A549 treated with Mapracorat at 1 μM for 4 hours (cell line): ENCODE results near the gene ZBED2. TPM values are rescaled to one million over a fixed set of nuclear protein-coding genes. Genes with fewer than 3 reads are reported as not detected.

Experiments
- total RNA-seq: library from RNA; stranded (reverse); fragments of 200-300 nt; extraction: Qiagen RNA extraction; gene quantifications from 5 replicates; pipeline ENCODE4 v1.2.3, GENCODE V29; 2022

ZBED2 gene, protein sequence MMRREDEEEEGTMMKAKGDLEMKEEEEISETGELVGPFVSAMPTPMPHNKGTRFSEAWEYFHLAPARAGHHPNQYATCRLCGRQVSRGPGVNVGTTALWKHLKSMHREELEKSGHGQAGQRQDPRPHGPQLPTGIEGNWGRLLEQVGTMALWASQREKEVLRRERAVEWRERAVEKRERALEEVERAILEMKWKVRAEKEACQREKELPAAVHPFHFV
- 0.10 to 0.32 TPM (median 0.22 TPM) in 5 replicates for total RNA-seq

DNA sequence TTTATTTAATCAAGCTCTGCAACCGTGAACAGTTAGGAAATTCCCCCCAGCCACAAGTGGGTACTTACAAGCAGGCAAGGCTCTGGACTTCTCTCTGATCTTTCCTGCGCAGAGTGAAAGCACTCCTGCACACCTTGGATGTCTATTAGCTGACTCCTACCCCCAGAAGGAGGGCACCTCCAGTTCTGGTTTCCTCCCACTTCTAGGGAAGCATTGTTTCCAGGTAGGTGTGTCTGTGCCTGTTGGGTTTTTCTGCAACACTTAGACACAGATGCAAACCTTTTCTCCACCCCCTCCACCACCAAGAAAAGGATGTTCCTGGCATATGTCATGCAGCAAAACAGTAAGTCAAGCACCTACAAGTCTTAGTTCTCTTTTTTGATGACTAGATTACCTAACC, at the start of gene ZBED2:
ZBED2 (minus strand) TSS at position 115 of the 400 bp plus-strand sequence. CDS start 1,145 bp downstream, outside the sequence.

Other genes starting within 250 kb of the ZBED2 start
- not detected in 5 replicates for gene CD96, start 53.1 kb downstream of the ZBED2 start, total RNA-seq
- gene PLCXD2, start 79.3 kb upstream of the ZBED2 start, total RNA-seq = 5.5 to 8.3 TPM (median 6.9 TPM) in 5 replicates